AG04450 (cell line): Measurements from ENCODE around the gene PDE5A. TPM values are rescaled to one million over a fixed set of nuclear protein-coding genes. Genes with fewer than 3 reads are reported as not detected.
A peak's percentile ranks its signal among the peaks of the same experiment; 100 is the strongest.

Experiments used
- CTCF ChIA-PET: fragments of 300-600, 350-600 bp; formaldehyde crosslinking; extraction: SDS; loops from one replicate; lab custom pipeline; 2022; ENCODE audit warnings: antibody characterized with exemption, inconsistent platforms; lab: Charles Lee
- POLR2A ChIA-PET: fragments of 350-600 bp; formaldehyde crosslinking; extraction: SDS; loops from one replicate; lab custom pipeline; 2021; ENCODE audit warnings: antibody characterized with exemption, inconsistent platforms; lab: Yijun Ruan, JAX
- DNase-seq: peaks from one replicate; pipeline ENCODE4 v3.0.0-alpha.2; 2011; ENCODE audit warnings: low read depth, low spot score
- H3K27ac ChIP-seq: one replicate; pipeline ENCODE4 v1.5.1; 2012; ENCODE audit warnings: low read depth, low read length, control low read depth
- H3K27me3 ChIP-seq: one replicate; pipeline ENCODE4 v1.6.0; 2012; ENCODE audit warnings: low read length; ENCODE audit not compliant: control insufficient read depth, insufficient read depth
- H3K4me3 ChIP-seq: 2 replicates; pipeline ENCODE4 v1.5.1; 2011; ENCODE audit warnings: mild to moderate bottlenecking, low read depth, low read length, control low read depth
- H3K9me3 ChIP-seq: 2 replicates; pipeline ENCODE4 v1.5.1; 2012; ENCODE audit warnings: low read length; ENCODE audit not compliant: control insufficient read depth, insufficient read depth
- polyA plus RNA-seq: library from polyadenylated mRNA; depleted of rRNA; stranded (reverse); fragments of >200 nt; gene quantifications from 2 replicates; pipeline ENCODE4 v1.2.3, GENCODE V29; 2011
- TF ChIP-seq, protein P1 (sequence below): IDR thresholded peaks from 2 replicates; pipeline ENCODE4 v1.5.1; 2011; ENCODE audit warnings: low read depth, low read length, control low read depth, inconsistent platforms

The PDE5A gene
- polyA plus RNA-seq, 1 experiment: 489 TPM

GRCh38 chr4:119540249-119540648, 88.4 kb downstream of the PDE5A start:
- ChIA-PET POLR2A (no interaction called here), CTCF (interaction anchor here (1.2 to 2.1 kb wide), 3 partner anchors 9 to 516 kb away, joined by 3 to 10 read pairs (median 5); no protein-coding TSS in a partner anchor)
- Histone ChIP-seq H3K27me3 (no peaks in the 10 kb centered on the region), H3K9me3 (no peaks in the 10 kb centered on the region), H3K4me3 (no peak overlapping the region), H3K27ac (no peak overlapping the region)
- TF ChIP-seq, protein P1, sequence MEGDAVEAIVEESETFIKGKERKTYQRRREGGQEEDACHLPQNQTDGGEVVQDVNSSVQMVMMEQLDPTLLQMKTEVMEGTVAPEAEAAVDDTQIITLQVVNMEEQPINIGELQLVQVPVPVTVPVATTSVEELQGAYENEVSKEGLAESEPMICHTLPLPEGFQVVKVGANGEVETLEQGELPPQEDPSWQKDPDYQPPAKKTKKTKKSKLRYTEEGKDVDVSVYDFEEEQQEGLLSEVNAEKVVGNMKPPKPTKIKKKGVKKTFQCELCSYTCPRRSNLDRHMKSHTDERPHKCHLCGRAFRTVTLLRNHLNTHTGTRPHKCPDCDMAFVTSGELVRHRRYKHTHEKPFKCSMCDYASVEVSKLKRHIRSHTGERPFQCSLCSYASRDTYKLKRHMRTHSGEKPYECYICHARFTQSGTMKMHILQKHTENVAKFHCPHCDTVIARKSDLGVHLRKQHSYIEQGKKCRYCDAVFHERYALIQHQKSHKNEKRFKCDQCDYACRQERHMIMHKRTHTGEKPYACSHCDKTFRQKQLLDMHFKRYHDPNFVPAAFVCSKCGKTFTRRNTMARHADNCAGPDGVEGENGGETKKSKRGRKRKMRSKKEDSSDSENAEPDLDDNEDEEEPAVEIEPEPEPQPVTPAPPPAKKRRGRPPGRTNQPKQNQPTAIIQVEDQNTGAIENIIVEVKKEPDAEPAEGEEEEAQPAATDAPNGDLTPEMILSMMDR: no peak
- no peak for DNase-seq

GRCh38 chr4:119537586-119537985, 91.0 kb downstream of the PDE5A start:
- POLR2A ChIA-PET: no interaction called here
- no peak overlapping the region for H3K27ac ChIP-seq

DNA sequence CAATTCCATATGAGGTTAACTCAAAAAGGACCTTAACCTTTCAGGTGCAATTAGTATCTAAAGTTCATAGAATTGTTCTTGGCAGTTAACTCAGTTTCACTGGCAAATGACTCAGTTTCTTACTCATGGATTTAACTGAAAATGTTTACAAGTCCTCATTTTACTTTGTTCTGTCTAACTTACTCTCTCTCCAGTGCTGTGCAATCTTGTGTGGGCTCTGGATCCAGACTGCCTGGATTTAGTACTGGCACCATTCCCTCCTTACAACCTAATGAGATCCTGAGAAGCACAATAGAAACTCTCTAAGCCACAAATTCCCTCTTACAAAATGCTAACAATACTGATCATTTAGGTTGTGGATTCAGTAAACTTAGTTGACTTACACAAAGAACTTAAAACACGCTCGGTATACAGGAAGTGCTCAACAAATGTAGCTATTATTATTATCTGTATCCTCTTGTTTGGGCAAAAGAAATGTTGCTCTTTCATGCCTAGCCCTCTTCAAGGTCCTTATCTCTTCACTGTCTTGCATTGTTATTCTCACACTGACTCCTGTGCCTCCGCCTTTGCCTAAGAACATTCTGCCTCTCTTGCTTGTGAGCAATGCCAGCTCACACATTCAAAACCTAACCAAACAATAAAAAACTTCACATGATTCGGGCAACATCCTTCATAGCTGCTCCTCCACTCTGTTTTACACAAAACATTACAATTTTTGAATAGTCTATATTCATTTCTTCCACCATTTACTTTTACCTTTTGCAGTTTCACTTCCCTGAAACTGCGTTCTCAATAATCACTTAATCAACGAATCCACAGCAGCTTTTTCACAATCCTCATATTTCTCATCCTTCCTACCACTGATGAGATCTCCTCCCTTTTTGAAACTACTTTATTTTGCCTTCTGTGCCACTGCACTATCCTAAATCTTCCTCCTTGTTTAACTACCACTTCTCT, 91.8 kb downstream of the PDE5A start:
- DNase-seq: no peak
- Histone ChIP-seq H3K27ac (peak overlapping the region; percentile 22), H3K27me3 (no peaks in the 10 kb centered on the region), H3K4me3 (no peak overlapping the region), H3K9me3 (no peaks in the 10 kb centered on the region)
- ChIA-PET CTCF (interaction anchor here (0.6 kb wide), 1 partner anchor 173 kb away, joined by 3 read pairs; no protein-coding TSS in a partner anchor), POLR2A (no interaction called here)
- TF ChIP-seq, protein P1: no peak

More at GRCh38 chr4:119537586-119537985, 91.0 kb downstream of the PDE5A start:
- DNase-seq: no peak
- no peak overlapping the region for H3K4me3 ChIP-seq
- CTCF ChIA-PET: no interaction called here
- no peaks in the 10 kb centered on the region for H3K27me3 ChIP-seq
- TF ChIP-seq, protein P1: no peak
- H3K9me3 ChIP-seq: no peaks in the 10 kb centered on the region

DNA sequence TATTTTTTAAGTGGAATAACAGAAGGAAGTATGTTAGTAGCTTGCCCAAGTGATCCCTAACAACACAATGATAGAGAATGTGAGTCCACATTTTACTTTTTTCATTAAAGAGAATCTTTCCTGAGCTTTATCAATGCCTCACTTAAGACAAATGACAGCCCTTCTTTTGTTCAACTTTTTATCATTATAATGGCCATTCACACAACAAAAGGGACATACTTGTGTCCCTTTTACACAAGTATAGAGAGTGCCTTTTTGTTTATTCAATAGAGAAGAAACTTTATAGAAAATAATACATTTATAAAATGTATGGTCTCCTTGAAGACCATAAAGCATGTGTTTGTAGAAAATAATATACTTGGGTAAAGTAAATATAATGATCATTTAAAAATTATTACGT, 96.3 kb downstream of the PDE5A start:
- Histone ChIP-seq H3K4me3 (no peak overlapping the region), H3K9me3 (no peaks in the 10 kb centered on the region), H3K27ac (no peak overlapping the region), H3K27me3 (no peaks in the 10 kb centered on the region)
- TF ChIP-seq, protein P1: no peak
- ChIA-PET CTCF (interaction anchor here (1.8 kb wide), 1 partner anchor 525 kb away, joined by 5 read pairs; no protein-coding TSS in a partner anchor), POLR2A (no interaction called here)
- no peak for DNase-seq

- H3K27ac ChIP-seq: no peak overlapping the region
- no peak overlapping the region for H3K4me3 ChIP-seq
- no peaks in the 10 kb centered on the region for H3K27me3 ChIP-seq
- CTCF ChIA-PET: interaction anchor here (1.4 kb wide), 1 partner anchor 527 kb away, joined by 4 read pairs; no protein-coding TSS in a partner anchor
- no peak for DNase-seq
- H3K9me3 ChIP-seq: no peaks in the 10 kb centered on the region
- POLR2A ChIA-PET: interaction anchor here (0.5 kb wide), 1 partner anchor 18 kb away, joined by 3 read pairs; no protein-coding TSS in a partner anchor
- TF ChIP-seq, protein P1: no peak
Observed at GRCh38 chr4:119529788-119530187, 98.8 kb downstream of the PDE5A start.
